Suprapubic skin (tissue), 4 donors: Measurements from ENCODE around the gene LMOD3.

ENCODE experiments used
- POLR2A ChIP-seq, 2 donors: fragments of 450-650 bp; IDR thresholded peaks; one replicate each; pipeline ENCODE4 v1.6.1; 2017; ENCODE audit warnings: antibody characterized with exemption in 2 of 2, mild to moderate bottlenecking in 2 of 2, moderate library complexity in 2 of 2
- POLR2AphosphoS5 ChIP-seq, 3 donors: sonication (generic); formaldehyde crosslinking; IDR thresholded peaks; one replicate each; pipeline ENCODE4 v1.6.1; 2017; ENCODE audit warnings: antibody characterized with exemption in 3 of 3

DNA sequence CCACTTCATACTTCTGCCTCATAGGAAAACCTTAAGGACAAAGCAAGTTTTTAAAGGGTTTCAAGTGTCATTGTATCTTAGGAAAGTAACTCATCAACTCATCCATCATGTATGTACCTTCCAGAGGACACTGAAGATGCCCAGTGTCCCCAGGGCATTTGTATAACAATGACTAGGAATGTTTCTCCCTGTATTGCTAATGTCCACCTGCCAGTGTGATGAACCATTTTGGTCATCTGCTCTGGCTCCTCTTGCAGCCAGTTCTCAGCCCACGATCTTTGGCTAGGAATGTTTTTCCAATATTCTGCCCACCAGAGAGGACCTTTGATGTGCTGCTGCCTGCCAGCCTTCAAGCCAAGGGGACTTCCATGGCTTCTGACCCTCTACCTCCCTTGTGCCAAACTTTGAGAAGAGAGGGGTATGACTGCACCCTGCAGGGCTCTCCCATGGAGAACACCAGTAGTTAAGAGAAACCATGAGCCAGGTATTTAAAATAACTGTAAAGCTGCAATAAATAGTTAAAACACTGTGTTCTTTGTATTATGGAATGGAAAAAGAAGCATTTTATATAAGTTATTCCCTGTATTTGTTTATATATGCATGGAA, 11.4 kb downstream of the LMOD3 start:
- TF ChIP-seq POLR2AphosphoS5 (IDR thresholded peaks at IDR 0.05): no peak
- TF ChIP-seq POLR2A (IDR thresholded peaks at IDR 0.05): no peak
